HCT116 (cell line): ENCODE results near the gene IKZF3. TPM values are rescaled to one million over a fixed set of nuclear protein-coding genes. Genes with fewer than 3 reads are reported as not detected.

Experiments used
- ATAC-seq: fragments of 200-7000 bp; cut with Tn5 transposase; 2 replicates; pipeline ENCODE4 v1.9.1; 2020; ENCODE audit warnings: mild to moderate bottlenecking, moderate library complexity
- BruUV-seq: library from RNA; stranded (reverse); fragments of 400-500 nt; replicated peaks from 2 replicates; lab custom pipeline; 2021; lab: Mats Ljungman, UMichigan
- CTCF ChIA-PET: fragments of 300-600 bp; sonication (Branson Sonifier 250); formaldehyde crosslinking; loops from one replicate; lab custom pipeline; 2021; ENCODE audit warnings: antibody characterized with exemption; lab: Charles Lee
- POLR2A ChIA-PET: fragments of 300-600, 350-600 bp; sonication (Branson Sonifier 250); formaldehyde crosslinking; loops from one replicate; lab custom pipeline; 2021; ENCODE audit warnings: antibody characterized with exemption; lab: Charles Lee
- RAD21 ChIA-PET, 2 experiments: fragments of 300-600 bp; sonication (Branson Sonifier 250); formaldehyde crosslinking; loops; one replicate each; lab custom pipeline; 2023; ENCODE audit warnings: low total read pairs in 2 of 2; ENCODE audit not compliant: uncharacterized antibody in 2 of 2, unreplicated experiment in 2 of 2, low non-redundant PET in 1 of 2; lab: Charles Lee
- DNase-seq: peaks from one replicate; pipeline ENCODE4 v3.0.0-alpha.2; 2010; ENCODE audit warnings: low read depth, low spot score
- H2AFZ ChIP-seq: fragments of 200-600 bp; shearing (Covaris generic), sonication (generic); 2 replicates; pipeline ENCODE4 v1.6.1; 2017; ENCODE audit warnings: low read depth, mixed run types, mixed read lengths, antibody characterized with exemption, low read length; ENCODE audit not compliant: poor library complexity, severe bottlenecking
- H3K27ac ChIP-seq: 2 replicates; pipeline ENCODE4 v1.5.1; 2012; ENCODE audit warnings: low read depth, low read length
- H3K27me3 ChIP-seq: fragments of 200-600 bp; sonication (generic); 2 replicates; pipeline ENCODE4 v1.6.1; 2016; ENCODE audit warnings: mixed run types, low read length, mixed read lengths; ENCODE audit not compliant: insufficient read depth
- H3K36me3 ChIP-seq, 2 experiments: fragments of 200-500 bp in 1 of 2; fragments of 200-600 bp in 1 of 2; sonication (Bioruptor generic) in 1 of 2; sonication (generic) in 1 of 2; 2 replicates each; pipeline versions ENCODE4 v1.5.1 to v1.6.1; 2014 to 2016; ENCODE audit warnings: low read length in 2 of 2, inconsistent platforms in 1 of 2, mixed read lengths in 1 of 2, mixed run types in 1 of 2; ENCODE audit not compliant: insufficient read depth in 2 of 2, control insufficient read depth in 1 of 2
- H3K4me1 ChIP-seq, 2 experiments: fragments of 200-600 bp in 1 of 2; sonication (generic) in 1 of 2; 2 replicates each; pipeline versions ENCODE4 v1.5.1 to v1.6.1; 2012 to 2017; ENCODE audit warnings: low read length in 2 of 2, inconsistent platforms in 1 of 2, mild to moderate bottlenecking in 1 of 2, mixed read lengths in 1 of 2, mixed run types in 1 of 2, moderate library complexity in 1 of 2; ENCODE audit not compliant: insufficient read depth in 2 of 2, control insufficient read depth in 1 of 2
- H3K4me2 ChIP-seq: fragments of 200-600 bp; sonication (generic); 2 replicates; pipeline ENCODE4 v1.6.1; 2017; ENCODE audit warnings: mixed run types, low read length, mixed read lengths
- H3K4me3 ChIP-seq, 2 experiments: fragments of 200-600 bp in 1 of 2; sonication (generic) in 1 of 2; replicated peaks in 1 of 2; 2 replicates each; pipeline ENCODE4 v1.5.1; 2011 to 2016; ENCODE audit warnings: low read length in 2 of 2, control low read depth in 1 of 2, low read depth in 1 of 2, mild to moderate bottlenecking in 1 of 2, mixed read lengths in 1 of 2, mixed run types in 1 of 2
- H3K79me2 ChIP-seq: fragments of 200-600 bp; sonication (generic); 2 replicates; pipeline ENCODE4 v1.6.1; 2017; ENCODE audit warnings: mild to moderate bottlenecking, mixed run types, low read length, moderate library complexity, mixed read lengths; ENCODE audit not compliant: insufficient read depth
- H3K9ac ChIP-seq: fragments of 200-600 bp; sonication (generic); 2 replicates; pipeline ENCODE4 v1.6.1; 2016; ENCODE audit warnings: low read length, mixed read lengths
- H3K9me2 ChIP-seq: fragments of 200-600 bp; sonication (generic), shearing (Covaris generic); 2 replicates; pipeline ENCODE4 v1.6.1; 2017; ENCODE audit warnings: mixed run types, mild to moderate bottlenecking, moderate library complexity; ENCODE audit not compliant: insufficient read depth
- H3K9me3 ChIP-seq, 2 experiments: fragments of 200-500 bp in 1 of 2; fragments of 200-600 bp in 1 of 2; sonication (Bioruptor generic) in 1 of 2; sonication (generic) in 1 of 2; 2 replicates each; pipeline ENCODE4 v1.6.1; 2014 to 2017; ENCODE audit warnings: low read length in 2 of 2, mixed read lengths in 2 of 2, inconsistent platforms in 1 of 2, low read depth in 1 of 2, mild to moderate bottlenecking in 1 of 2, mixed run types in 1 of 2, moderate library complexity in 1 of 2; ENCODE audit not compliant: control insufficient read depth in 1 of 2, insufficient read depth in 1 of 2
- H4K20me1 ChIP-seq: fragments of 200-600 bp; sonication (generic), shearing (Covaris generic); 2 replicates; pipeline ENCODE4 v1.6.1; 2017; ENCODE audit warnings: mixed run types, mild to moderate bottlenecking, moderate library complexity; ENCODE audit not compliant: insufficient read depth
- CEBPB ChIP-seq: IDR thresholded peaks from 2 replicates; pipeline ENCODE4 v1.6.1; 2012; ENCODE audit warnings: low read depth
- EZH2phosphoT487 ChIP-seq: fragments of 200-600 bp; IDR thresholded peaks from 2 replicates; pipeline ENCODE4 v1.6.1; 2018; ENCODE audit warnings: antibody characterized with exemption, borderline replicate concordance
- POLR2AphosphoS5 ChIP-seq: IDR thresholded peaks from 2 replicates; pipeline ENCODE4 v1.6.1; 2011; ENCODE audit warnings: mild to moderate bottlenecking, low read depth, low read length, moderate library complexity
- RAD21 ChIP-seq: IDR thresholded peaks from 2 replicates; pipeline ENCODE4 v1.6.1; 2012; ENCODE audit warnings: low read depth, mild to moderate bottlenecking
- REST ChIP-seq: IDR thresholded peaks from 2 replicates; pipeline ENCODE4 v1.6.1; 2012; ENCODE audit warnings: low read depth
- SRF ChIP-seq: IDR thresholded peaks from 2 replicates; pipeline ENCODE4 v1.6.1; 2012; ENCODE audit warnings: low read depth
- TCF7L2 ChIP-seq: IDR thresholded peaks from 2 replicates; pipeline ENCODE4 v1.7.0; 2011; ENCODE audit warnings: borderline replicate concordance, inconsistent platforms; ENCODE audit not compliant: insufficient read depth, insufficient read length; ENCODE audit errors: extremely low read depth
- intact Hi-C: fragments of 100-400 bp; cut with micrococcal nuclease; formaldehyde crosslinking; loops from 2 replicates; pipeline ENCODE4 v1.10.0; 2022
- total RNA-seq: library from RNA; stranded (reverse); gene quantifications from one replicate; pipeline ENCODE4 v1.2.1, GENCODE V29; 2021; ENCODE audit not compliant: unreplicated experiment

The IKZF3 gene
- total RNA-seq, 1 experiment from 2014 or later: 0.30 TPM

- BruUV-seq: no TSS peak
- Histone ChIP-seq H3K9me3 (no peaks in the 10 kb centered on the region; a peak in 2 of 4 replicates), H3K9me2 (no peaks in the 10 kb centered on the region), H2AFZ (no peak overlapping the region), H3K27me3 (no peaks in the 10 kb centered on the region), H3K79me2 (no peaks in the 10 kb centered on the region), H3K4me1 (no peaks in the 10 kb centered on the region), H3K36me3 (no peaks in the 10 kb centered on the region), H3K4me3 (no peak overlapping the region), H3K9ac (no peak overlapping the region), H3K27ac (no peak overlapping the region), H4K20me1 (no peaks in the 10 kb centered on the region), H3K4me2 (no peak overlapping the region)
- ATAC-seq: no peak
- ChIA-PET POLR2A (no interaction called here), CTCF (no interaction called here), RAD21 (no interaction called here)
- DNase-seq: no peak
- intact Hi-C loops: no loop called here
- no peak for TF ChIP-seq SRF
- TF ChIP-seq CEBPB: no peak
- no peak for TF ChIP-seq RAD21
- no peak for TF ChIP-seq REST
- TF ChIP-seq POLR2AphosphoS5: no peak
- no peak for TF ChIP-seq EZH2phosphoT487
- no peak for TF ChIP-seq TCF7L2
These were observed 42.1 kb downstream of the IKZF3 start for GRCh38 chr17:39822051-39822451.
